CD4-positive, alpha-beta T cell (primary cell): ENCODE measurements around the gene WDR73. TPM values are rescaled to one million over a fixed set of nuclear protein-coding genes. Genes with fewer than 3 reads are reported as not detected.

ENCODE experiments used
- ATAC-seq: fragments of 200-7000 bp; cut with Tn5 transposase; one replicate; pipeline ENCODE4 v1.10.0; 2022; ENCODE audit warnings: mild to moderate bottlenecking; ENCODE audit not compliant: poor library complexity
- CTCF ChIA-PET: fragments of 350-600 bp; sonication (Branson Sonifier 250); formaldehyde crosslinking; loops from one replicate; lab custom pipeline; 2021; ENCODE audit warnings: antibody characterized with exemption, inconsistent platforms; lab: Charles Lee
- POLR2A ChIA-PET: fragments of 350-600 bp; sonication (Branson Sonifier 250); formaldehyde crosslinking; loops from one replicate; lab custom pipeline; 2021; ENCODE audit warnings: antibody characterized with exemption, inconsistent platforms; lab: Charles Lee
- DNase-seq, 14 experiments: peaks; one replicate each; pipeline ENCODE4 v3.0.0-alpha.2; 2013 to 2020; ENCODE audit warnings: mixed read lengths in 2 of 14
- H3K27ac ChIP-seq, 2 donors: one replicate each; pipeline versions ENCODE4 v1.5.1 to v1.7.0; 2013; ENCODE audit warnings: low read length in 2 of 2, low read depth in 1 of 2, mild to moderate bottlenecking in 1 of 2
- H3K27me3 ChIP-seq, 2 experiments: 1 replicate in 1 of 2; 2 replicates in 1 of 2; pipeline versions ENCODE4 v1.6.1 to v1.7.0; 2013; ENCODE audit warnings: low read length in 2 of 2, control low read depth in 1 of 2, mild to moderate bottlenecking in 1 of 2, moderate library complexity in 1 of 2; ENCODE audit not compliant: insufficient read depth in 2 of 2, control insufficient read depth in 1 of 2
- H3K36me3 ChIP-seq: one replicate; pipeline ENCODE4 v1.6.1; 2013; ENCODE audit warnings: low read length, control low read depth; ENCODE audit not compliant: insufficient read depth
- H3K4me1 ChIP-seq: one replicate; pipeline ENCODE4 v1.6.1; 2013; ENCODE audit warnings: low read length, control low read depth; ENCODE audit not compliant: insufficient read depth
- H3K4me3 ChIP-seq: one replicate; pipeline ENCODE4 v1.5.1; 2013; ENCODE audit warnings: mild to moderate bottlenecking, low read length, moderate library complexity
- H3K9me3 ChIP-seq, 2 experiments: 1 replicate in 1 of 2; 2 replicates in 1 of 2; pipeline versions ENCODE4 v1.6.1 to v1.7.0; 2013; ENCODE audit warnings: low read length in 2 of 2, mild to moderate bottlenecking in 2 of 2, control low read depth in 1 of 2, moderate library complexity in 1 of 2; ENCODE audit not compliant: control insufficient read depth in 1 of 2, insufficient read depth in 1 of 2
- H3K27ac Mint-ChIP-seq: one replicate; pipeline ENCODE4 v1.8.0; 2020; ENCODE audit warnings: mixed read lengths
- H3K27me3 Mint-ChIP-seq: one replicate; pipeline ENCODE4 v1.8.0; 2021; ENCODE audit warnings: mixed read lengths
- H3K36me3 Mint-ChIP-seq: one replicate; pipeline ENCODE4 v1.8.0; 2021; ENCODE audit warnings: low read depth, mixed read lengths
- H3K4me1 Mint-ChIP-seq: one replicate; pipeline ENCODE4 v1.8.0; 2021; ENCODE audit warnings: low read depth, mixed read lengths
- H3K4me3 Mint-ChIP-seq: one replicate; pipeline ENCODE4 v1.8.0; 2020; ENCODE audit warnings: mild to moderate bottlenecking, mixed read lengths
- H3K9me3 Mint-ChIP-seq: one replicate; pipeline ENCODE4 v1.8.0; 2020; ENCODE audit warnings: mixed read lengths
- intact Hi-C, 2 experiments: fragments of 100-400 bp; cut with DNase I in 1 of 2; cut with micrococcal nuclease in 1 of 2; formaldehyde crosslinking; loops; one replicate each; pipeline versions ENCODE4 v1.15.1 to v1.9.0; 2023 to 2025; cut with DNase I, micrococcal nuclease
- total RNA-seq, 174 experiments: library from RNA in 2 of 174; stranded (reverse) in 2 of 174; gene quantifications; one replicate each; pipeline ENCODE4 v1.2.3 and lab custom pipeline; 2021 to 2026
- TF ChIP-seq, protein P1 (sequence below): fragments of 200-600 bp; IDR thresholded peaks from one replicate; pipeline ENCODE4 v1.8.0; 2022; ENCODE audit warnings: antibody characterized with exemption, mild to moderate bottlenecking

WDR73 gene
- total RNA-seq, 2 experiments from 2014 or later = 17.8 to 23.7 TPM

DNA sequence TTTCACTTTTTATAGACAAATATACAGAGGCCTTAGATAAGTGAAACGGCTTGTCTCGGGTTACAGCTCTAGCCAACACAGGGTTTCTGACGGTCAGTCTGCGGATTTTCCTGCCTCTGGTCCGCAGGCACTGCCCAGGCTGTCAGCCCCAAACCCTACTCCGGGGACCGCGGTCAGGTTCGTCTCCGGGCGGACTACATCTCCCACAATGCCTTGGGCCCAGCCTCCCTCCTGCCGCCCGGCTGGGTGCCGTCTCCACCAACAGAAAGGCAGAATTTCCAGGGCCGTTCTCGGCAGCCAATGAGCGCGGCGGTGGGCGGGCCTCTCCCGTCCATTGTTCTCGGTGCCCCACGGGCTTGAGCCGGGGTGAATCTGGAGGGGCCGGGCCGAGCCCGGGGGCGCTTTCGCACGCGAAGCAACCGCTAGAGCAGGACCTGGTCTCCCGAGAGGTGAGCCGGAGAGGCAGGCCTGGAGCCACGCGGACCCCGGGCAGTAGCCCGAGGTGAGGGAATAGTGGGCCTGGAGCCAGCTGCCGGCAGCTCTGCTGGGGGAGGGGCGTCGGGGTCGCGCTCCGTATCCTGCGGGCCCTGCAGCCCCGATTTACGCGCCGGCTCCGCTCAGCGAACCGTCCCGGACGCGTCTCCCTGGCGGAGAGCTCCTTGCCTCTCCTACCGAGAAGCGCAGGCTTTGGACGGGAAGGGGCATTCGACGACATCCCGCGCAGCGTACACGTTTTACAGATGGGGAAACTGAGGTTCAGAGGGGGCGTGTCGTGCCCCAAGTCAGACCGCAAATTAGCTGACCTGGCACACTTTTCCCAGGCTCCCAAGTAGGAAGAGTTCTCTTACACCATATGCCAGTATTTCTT is 53.2 kb downstream of the WDR73 start, which contains the start of gene ZSCAN2:
ZSCAN2 (plus strand) TSS at position 323 of the 868 bp plus-strand sequence. CDS start 2,919 bp downstream, outside the sequence.
- peaks cover 70% of the 10 kb centered on the region for H3K4me1 Mint-ChIP-seq
- H3K36me3 ChIP-seq = peaks cover 6% of the 10 kb centered on the region
- peak within 1 kb of the TSS; percentile 98 for H3K4me3 Mint-ChIP-seq
- H3K9me3 ChIP-seq = no peaks in the 10 kb centered on the region
- peaks cover 60% of the 10 kb centered on the region for H3K4me1 ChIP-seq
- DNase-seq (peak; percentile 87 to 95 (median 90)), ATAC-seq (peak; percentile 97)
- peaks cover 35% of the 10 kb centered on the region for H3K36me3 Mint-ChIP-seq
- H3K9me3 Mint-ChIP-seq = no peaks in the 10 kb centered on the region
- peak within 1 kb of the TSS; percentile 78 for H3K27ac Mint-ChIP-seq
- peak within 1 kb of the TSS in 1 of 2 donors; percentile 13 for H3K27ac ChIP-seq
- H3K4me3 ChIP-seq = peak within 1 kb of the TSS; percentile 95
- no peaks in the 10 kb centered on the region for H3K27me3 ChIP-seq
- ChIA-PET CTCF (interaction anchor here (0.5 to 2.0 kb wide), 4 partner anchors 30 to 327 kb away, joined by 3 to 5 read pairs (median 3); partner anchors contain the start of gene WDR73), POLR2A (interaction anchor here (0.7 to 6.0 kb wide), 12 partner anchors 13 to 399 kb away, joined by 3 to 122 read pairs (median 4); partner anchors contain the start of genes NMB, SEC11A and WDR73)
- H3K27me3 Mint-ChIP-seq = no peaks in the 10 kb centered on the region
- TF ChIP-seq, protein P1, sequence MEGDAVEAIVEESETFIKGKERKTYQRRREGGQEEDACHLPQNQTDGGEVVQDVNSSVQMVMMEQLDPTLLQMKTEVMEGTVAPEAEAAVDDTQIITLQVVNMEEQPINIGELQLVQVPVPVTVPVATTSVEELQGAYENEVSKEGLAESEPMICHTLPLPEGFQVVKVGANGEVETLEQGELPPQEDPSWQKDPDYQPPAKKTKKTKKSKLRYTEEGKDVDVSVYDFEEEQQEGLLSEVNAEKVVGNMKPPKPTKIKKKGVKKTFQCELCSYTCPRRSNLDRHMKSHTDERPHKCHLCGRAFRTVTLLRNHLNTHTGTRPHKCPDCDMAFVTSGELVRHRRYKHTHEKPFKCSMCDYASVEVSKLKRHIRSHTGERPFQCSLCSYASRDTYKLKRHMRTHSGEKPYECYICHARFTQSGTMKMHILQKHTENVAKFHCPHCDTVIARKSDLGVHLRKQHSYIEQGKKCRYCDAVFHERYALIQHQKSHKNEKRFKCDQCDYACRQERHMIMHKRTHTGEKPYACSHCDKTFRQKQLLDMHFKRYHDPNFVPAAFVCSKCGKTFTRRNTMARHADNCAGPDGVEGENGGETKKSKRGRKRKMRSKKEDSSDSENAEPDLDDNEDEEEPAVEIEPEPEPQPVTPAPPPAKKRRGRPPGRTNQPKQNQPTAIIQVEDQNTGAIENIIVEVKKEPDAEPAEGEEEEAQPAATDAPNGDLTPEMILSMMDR = no peak
- intact Hi-C loops = loop anchor here (1.0 to 5.0 kb wide), 4 partner anchors 30 to 386 kb away; partner anchors contain the start of genes PDE8A (in 1 of the 2) and ZNF592 (in 1 of the 2)

DNA sequence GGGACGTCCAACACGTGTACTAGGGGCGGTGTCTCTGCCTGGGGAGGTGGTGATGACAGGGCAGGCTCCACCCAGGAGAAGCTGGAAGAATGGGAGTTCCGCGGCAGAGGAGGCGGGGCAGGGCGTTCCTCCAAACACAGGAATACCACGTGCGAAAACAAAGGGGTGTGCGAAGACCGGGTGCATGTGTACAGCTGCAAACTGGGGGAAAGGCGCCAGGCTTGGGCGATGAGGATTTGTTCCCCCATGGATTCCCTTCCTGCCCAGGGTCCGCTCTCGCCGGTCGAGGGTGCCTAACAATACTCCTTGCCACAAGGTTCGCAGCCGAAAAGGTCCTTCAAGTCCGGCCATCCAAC is 53.8 kb downstream of the WDR73 start:
- Histone ChIP-seq H3K4me3 (peak overlapping the region; percentile 95), H3K27ac (peak overlapping the region in 1 of 2 donors; percentile 13), H3K9me3 (no peaks in the 10 kb centered on the region), H3K4me1 (peaks cover 57% of the 10 kb centered on the region), H3K36me3 (peaks cover 4% of the 10 kb centered on the region), H3K27me3 (no peaks in the 10 kb centered on the region)
- H3K27me3 Mint-ChIP-seq = no peaks in the 10 kb centered on the region
- POLR2A ChIA-PET = interaction anchor here (1.1 to 6.0 kb wide), 5 partner anchors 12 to 149 kb away, joined by 4 to 122 read pairs (median 5); partner anchors contain the start of gene WDR73
- TF ChIP-seq, protein P1 = no peak
- peak overlapping the region; percentile 78 for H3K27ac Mint-ChIP-seq
- H3K4me1 Mint-ChIP-seq = peaks cover 63% of the 10 kb centered on the region
- intact Hi-C loops = loop anchor here (1.0 to 5.0 kb wide), 4 partner anchors 31 to 387 kb away; partner anchors contain the start of genes PDE8A (in 1 of the 2) and ZNF592 (in 1 of the 2)
- ATAC-seq (peak; percentile 29), DNase-seq (peak; percentile 14 to 82 (median 44))
- peaks cover 29% of the 10 kb centered on the region for H3K36me3 Mint-ChIP-seq
- CTCF ChIA-PET = interaction anchor here (1.4 to 2.0 kb wide), 2 partner anchors 29 to 54 kb away, joined by 3 to 5 read pairs; partner anchors contain the start of gene WDR73
- H3K9me3 Mint-ChIP-seq = no peaks in the 10 kb centered on the region
- H3K4me3 Mint-ChIP-seq = peak overlapping the region; percentile 98

GRCh38 chr15:84599906-84600305 is 54.2 kb downstream of the WDR73 start:
- Mint-ChIP-seq H3K36me3 (peaks cover 25% of the 10 kb centered on the region), H3K4me1 (peaks cover 59% of the 10 kb centered on the region), H3K4me3 (peak overlapping the region; percentile 82), H3K27ac (peak overlapping the region; percentile 78), H3K27me3 (no peaks in the 10 kb centered on the region), H3K9me3 (no peaks in the 10 kb centered on the region)
- Histone ChIP-seq H3K27me3 (no peaks in the 10 kb centered on the region), H3K9me3 (no peaks in the 10 kb centered on the region), H3K27ac (no peak overlapping the region), H3K4me1 (peaks cover 53% of the 10 kb centered on the region), H3K4me3 (peak overlapping the region; percentile 95), H3K36me3 (peaks cover 4% of the 10 kb centered on the region)
- no peak for DNase-seq
- ChIA-PET POLR2A (interaction anchor here (1.1 to 6.0 kb wide), 5 partner anchors 12 to 150 kb away, joined by 4 to 122 read pairs (median 5); partner anchors contain the start of gene WDR73), CTCF (interaction anchor here (1.4 to 2.1 kb wide), 4 partner anchors 12 to 328 kb away, joined by 3 to 21 read pairs (median 6); partner anchors contain the start of gene WDR73)
- intact Hi-C loops = loop anchor here (1.0 to 5.0 kb wide), 5 partner anchors 31 to 387 kb away; partner anchors contain the start of genes PDE8A (in 1 of the 2) and ZNF592 (in 1 of the 2)
- TF ChIP-seq, protein P1 = no peak
- ATAC-seq = no peak
